Measurements from ENCODE around the gene MOGAT3. TPM values are rescaled to one million over a fixed set of nuclear protein-coding genes. Genes with fewer than 3 reads are reported as not detected.

Gene MOGAT3
- total RNA-seq, 4 donors from 2014 or later = 0.17 TPM; not detected in 3

- TF ChIP-seq POLR2AphosphoS5 (IDR thresholded peaks at IDR 0.05) (no peak), CTCF (IDR thresholded peaks at IDR 0.05) (no peak), POLR2A (IDR thresholded peaks at IDR 0.05; ENCODE audit: low read depth) (no peak), EP300 (IDR thresholded peaks at IDR 0.05) (no peak)
- under 1% methylated on average over 19 of the region's 19 CpGs for WGBS
- intact Hi-C loops (cut with DNase I) = no loop called here
- no peaks in the 10 kb centered on the region for H3K9me3 ChIP-seq
- H3K4me3 ChIP-seq = no peak overlapping the region
- peaks cover 52 to 69% (median 57%) of the 10 kb centered on the region in 4 donors for H3K4me1 ChIP-seq
- H3K36me3 ChIP-seq = no peaks in the 10 kb centered on the region
- peaks cover 21 to 100% (median 98%) of the 10 kb centered on the region in 4 donors for H3K27me3 ChIP-seq
- no peak overlapping the region for H3K27ac ChIP-seq (replicated peaks in 1 of 4)
- no peak for DNase-seq (ENCODE audit: extremely low spot score)
These were observed 33.8 kb downstream of the MOGAT3 start for GRCh38 chr7:101166909-101167644.

GRCh38 chr7:101166648-101166908 is 34.3 kb downstream of the MOGAT3 start:
- 3% methylated on average over 6 of the region's 11 CpGs for WGBS
- peaks cover 48 to 64% (median 53%) of the 10 kb centered on the region in 4 donors for H3K4me1 ChIP-seq
- H3K9me3 ChIP-seq = no peaks in the 10 kb centered on the region
- H3K36me3 ChIP-seq = peaks cover 0 to 4% (median 0%) of the 10 kb centered on the region in 4 donors
- H3K27me3 ChIP-seq = peaks cover 21 to 100% (median 95%) of the 10 kb centered on the region in 4 donors
- H3K4me3 ChIP-seq = no peak overlapping the region
- TF ChIP-seq POLR2AphosphoS5 (IDR thresholded peaks at IDR 0.05) (no peak), EP300 (IDR thresholded peaks at IDR 0.05) (no peak), POLR2A (IDR thresholded peaks at IDR 0.05; ENCODE audit: low read depth) (no peak)
- intact Hi-C loops (cut with DNase I) = no loop called here
- no peak for DNase-seq (ENCODE audit: extremely low spot score)
- H3K27ac ChIP-seq (replicated peaks in 1 of 4) = no peak overlapping the region

GRCh38 chr7:101165958-101166647 is 34.7 kb downstream of the MOGAT3 start:
- H3K36me3 ChIP-seq = peaks cover 0 to 8% (median 1%) of the 10 kb centered on the region in 4 donors
- no peaks in the 10 kb centered on the region for H3K9me3 ChIP-seq
- intact Hi-C loops (cut with DNase I) = no loop called here
- H3K27ac ChIP-seq (replicated peaks in 1 of 4) = no peak overlapping the region
- peaks cover 21 to 100% (median 92%) of the 10 kb centered on the region in 4 donors for H3K27me3 ChIP-seq
- no peak for DNase-seq (ENCODE audit: extremely low spot score)
- H3K4me1 ChIP-seq = peaks cover 48 to 60% (median 52%) of the 10 kb centered on the region in 4 donors
- no peak for TF ChIP-seq POLR2A (IDR thresholded peaks at IDR 0.05; ENCODE audit: low read depth)
- no peak for TF ChIP-seq CTCF (IDR thresholded peaks at IDR 0.05)
- TF ChIP-seq POLR2AphosphoS5 (IDR thresholded peaks at IDR 0.05) = no peak
- no peak for TF ChIP-seq EP300 (IDR thresholded peaks at IDR 0.05)
- under 1% methylated on average over 25 of the region's 38 CpGs for WGBS
- H3K4me3 ChIP-seq = peak overlapping the region; percentile 20 to 36 (median 26)

GRCh38 chr7:101165075-101165957 is 35.5 kb downstream of the MOGAT3 start, which contains the start of gene VGF:
Gene VGF, minus strand, starts transcription at chr7:101165569. Its CDS starts 726 bp downstream, at chr7:101164843.
- H3K27ac ChIP-seq (replicated peaks in 1 of 4) = no peak within 1 kb of the TSS
- peaks cover 4 to 16% (median 8%) of the 10 kb centered on the region in 4 donors for H3K36me3 ChIP-seq
- peaks cover 48 to 58% (median 52%) of the 10 kb centered on the region in 4 donors for H3K4me1 ChIP-seq
- peak within 1 kb of the TSS; percentile 20 to 43 (median 34) for H3K4me3 ChIP-seq
- peaks cover 21 to 100% (median 85%) of the 10 kb centered on the region in 4 donors for H3K27me3 ChIP-seq
- intact Hi-C loops (cut with DNase I) = no loop called here
- peak; percentile 95 for DNase-seq (ENCODE audit: extremely low spot score)
- H3K9me3 ChIP-seq = no peaks in the 10 kb centered on the region
- no peak for TF ChIP-seq EP300 (IDR thresholded peaks at IDR 0.05)
- TF ChIP-seq POLR2AphosphoS5 (IDR thresholded peaks at IDR 0.05) = peak; percentile 42 to 85
- 4% methylated on average over 30 of the region's 74 CpGs for WGBS

GRCh38 chr7:101164071-101164840 is 36.6 kb downstream of the MOGAT3 start:
- Histone ChIP-seq H3K4me3 (peak overlapping the region; percentile 41 to 55 (median 45)), H3K9me3 (no peaks in the 10 kb centered on the region), H3K27ac (replicated peaks in 1 of 4) (no peak overlapping the region), H3K27me3 (peaks cover 21 to 100% (median 75%) of the 10 kb centered on the region in 4 donors), H3K36me3 (peaks cover 13 to 27% (median 19%) of the 10 kb centered on the region in 4 donors), H3K4me1 (peaks cover 40 to 47% (median 42%) of the 10 kb centered on the region in 4 donors)
- WGBS = 5% methylated on average over 10 of the region's 75 CpGs
- TF ChIP-seq CTCF (IDR thresholded peaks at IDR 0.05) (no peak), POLR2AphosphoS5 (IDR thresholded peaks at IDR 0.05) (no peak), EP300 (IDR thresholded peaks at IDR 0.05) (no peak), POLR2A (IDR thresholded peaks at IDR 0.05; ENCODE audit: low read depth) (no peak)
- intact Hi-C loops (cut with DNase I) = no loop called here
- no peak for DNase-seq (ENCODE audit: extremely low spot score)
